NCI-H2196 treated with DMSO at 0.1 percent for 48 hours (cell line): ENCODE results near the gene PRDM1.

Source experiments
- DNase-seq: peaks from one replicate; lab custom pipeline; 2025; ENCODE audit not compliant: unreplicated experiment; lab: John Stamatoyannopoulos, UW

The PRDM1 gene

DNA sequence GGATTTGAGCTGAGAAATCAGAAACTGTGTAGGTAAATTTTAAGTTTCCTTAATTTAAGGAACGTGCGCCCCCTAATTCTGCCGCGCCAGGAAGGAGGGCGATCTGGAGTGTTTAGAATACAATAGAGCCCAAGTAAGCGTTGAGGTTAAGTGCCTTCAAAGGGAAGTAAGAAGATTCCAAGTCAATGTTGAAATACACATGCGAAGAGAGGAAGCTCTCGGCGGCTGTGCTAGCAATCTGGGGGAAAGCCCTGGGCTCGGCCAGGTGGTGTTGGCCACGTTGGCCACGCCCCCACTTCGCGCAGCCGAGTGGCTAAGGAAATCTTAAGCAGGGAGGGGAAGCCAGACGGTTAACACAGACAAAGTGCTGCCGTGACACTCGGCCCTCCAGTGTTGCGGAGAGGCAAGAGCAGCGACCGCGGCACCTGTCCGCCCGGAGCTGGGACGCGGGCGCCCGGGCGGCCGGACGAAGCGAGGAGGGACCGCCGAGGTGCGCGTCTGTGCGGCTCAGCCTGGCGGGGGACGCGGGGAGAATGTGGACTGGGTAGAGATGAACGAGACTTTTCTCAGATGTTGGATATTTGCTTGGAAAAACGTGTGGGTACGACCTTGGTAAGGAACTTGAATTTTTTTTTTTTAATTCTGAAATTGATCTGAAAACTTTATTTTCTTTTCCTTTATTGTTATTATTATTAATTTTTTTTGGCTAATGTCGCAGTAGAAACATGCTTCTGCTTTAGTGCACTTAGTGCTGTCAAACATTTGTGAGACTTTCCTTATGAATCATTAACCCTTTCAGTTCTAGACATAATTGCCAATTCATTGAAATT lies at the start of gene PRDM1:
Gene PRDM1, plus strand, starts transcription at position 353 of the 830 bp plus-strand sequence. Its CDS starts 218 bp downstream, at position 571.
- DNase-seq = peak; percentile 8

DNA sequence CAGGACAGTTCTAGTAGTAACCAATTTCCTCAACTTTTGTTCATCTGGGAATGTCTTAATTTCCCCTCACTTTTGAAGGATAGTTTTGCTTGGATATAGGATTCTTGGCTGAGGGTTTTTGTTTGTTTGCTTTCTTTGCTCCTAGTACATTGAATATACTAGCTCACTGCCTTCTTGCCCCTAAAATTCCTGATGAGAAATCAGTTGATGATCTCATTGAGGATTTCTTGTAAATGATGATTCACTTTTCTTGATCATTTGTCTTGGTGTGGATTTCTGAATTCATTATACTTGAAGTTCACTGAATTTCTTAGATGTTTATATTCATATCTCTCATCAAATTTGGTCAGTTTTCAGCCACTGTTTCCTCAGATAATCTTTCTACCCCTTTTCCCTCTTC lies 49.1 kb upstream of the PRDM1 start:
- no peak for DNase-seq

DNA sequence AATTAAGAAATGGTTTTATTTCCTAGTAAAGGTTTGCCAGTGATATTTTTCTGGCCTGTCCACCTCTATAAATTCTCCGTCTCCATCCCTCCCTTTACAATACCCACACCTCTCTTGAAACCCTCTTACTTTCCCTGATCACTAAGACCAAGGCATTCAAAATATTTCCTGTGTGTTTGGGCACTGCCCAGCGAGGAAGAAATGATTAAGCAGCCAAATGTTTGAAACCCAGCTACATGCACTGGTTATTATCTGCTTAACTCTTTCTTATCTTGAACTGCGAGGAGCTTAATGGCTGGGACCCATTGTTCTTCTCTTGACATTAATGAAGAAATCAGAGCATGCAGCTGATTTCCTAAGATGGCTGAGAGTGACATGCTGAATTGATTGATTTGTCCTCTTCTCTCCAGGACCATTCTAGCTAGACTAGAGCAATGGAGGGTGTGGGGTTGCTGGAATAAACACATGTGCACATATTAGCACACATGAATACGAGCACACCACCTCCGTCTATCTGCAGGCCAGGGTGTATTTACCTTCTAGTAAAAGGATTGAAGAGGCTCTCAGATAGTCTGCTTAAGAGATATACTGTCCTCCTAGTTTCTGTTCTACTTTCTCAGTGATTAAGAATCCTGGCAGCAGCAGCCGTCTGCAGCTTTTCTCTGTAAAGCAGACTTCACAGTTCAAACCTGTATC lies 46.1 kb upstream of the PRDM1 start:
- DNase-seq = no peak

DNA sequence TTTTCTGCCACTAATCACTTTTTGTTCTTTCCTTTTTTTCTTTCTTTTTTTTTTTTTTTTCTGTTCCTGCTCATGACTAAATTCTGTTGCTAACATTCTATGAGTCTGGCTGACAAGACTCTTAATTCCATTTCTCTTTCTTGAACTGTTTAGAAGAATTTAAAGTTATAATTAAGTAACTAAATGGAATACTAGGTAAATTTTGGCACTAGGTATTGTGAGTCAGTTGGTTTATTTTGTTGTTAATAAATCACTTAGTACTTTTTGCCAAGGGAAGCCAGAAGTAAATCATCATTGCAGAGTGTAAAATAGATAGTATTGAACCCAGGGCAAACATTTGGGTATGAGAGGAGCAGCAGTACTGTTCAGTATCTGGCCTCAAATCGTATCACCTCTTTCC lies 42.0 kb upstream of the PRDM1 start:
- DNase-seq = no peak

DNA sequence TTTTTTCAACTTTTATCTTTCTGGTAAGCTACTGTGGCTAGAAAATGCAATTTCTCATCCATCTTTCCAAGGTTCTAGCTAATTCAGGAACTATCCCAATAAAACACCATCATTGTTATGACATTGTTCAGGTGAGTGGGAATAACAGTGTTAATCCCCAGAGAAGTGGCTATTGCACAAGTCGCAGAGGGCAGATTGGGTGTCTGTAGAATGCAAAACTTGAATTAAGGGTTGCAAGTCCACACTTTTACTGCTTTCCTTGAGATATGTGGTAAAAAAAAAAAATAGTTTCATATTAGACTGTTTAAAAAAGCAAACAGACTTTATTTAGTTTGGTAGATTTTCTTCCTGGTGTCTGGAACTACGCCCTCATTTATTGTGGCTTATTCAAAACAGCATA lies 41.1 kb upstream of the PRDM1 start:
- no peak for DNase-seq

DNA sequence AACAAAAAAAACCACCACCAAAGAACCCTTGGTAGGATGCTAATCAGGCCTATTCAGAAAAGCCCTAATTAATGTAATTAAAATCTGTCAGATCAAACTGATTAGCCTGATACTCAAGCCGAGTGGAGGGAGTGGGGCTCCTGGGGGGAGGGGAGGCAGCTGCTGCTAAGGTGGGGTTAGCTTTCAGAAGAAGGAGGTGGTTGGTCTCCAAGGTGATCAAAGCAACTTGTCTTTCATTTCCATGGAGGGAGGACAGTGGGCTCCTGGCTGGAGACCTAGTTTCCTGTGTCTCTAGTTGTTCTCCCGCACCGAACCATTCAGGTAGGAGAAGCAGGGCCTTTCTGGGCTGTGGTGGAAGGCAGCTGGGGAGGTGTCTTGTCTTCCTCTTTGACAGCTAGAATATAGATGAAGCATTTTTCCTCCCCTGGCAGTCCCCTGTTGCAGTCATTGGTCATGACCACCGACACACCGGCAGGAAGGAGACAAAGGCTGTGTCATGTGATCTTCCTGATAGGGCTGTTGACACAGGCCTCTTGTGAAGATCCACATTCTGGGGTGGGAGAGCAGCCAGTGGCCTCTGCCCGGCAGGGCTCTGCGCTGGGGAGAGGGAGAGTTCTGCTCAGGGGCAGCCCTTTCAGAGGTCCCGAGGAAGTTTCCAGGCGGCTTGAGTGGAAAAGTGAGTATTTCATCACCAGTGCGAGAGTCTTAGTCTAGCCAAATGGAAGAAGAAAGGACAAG lies 39.9 kb upstream of the PRDM1 start:
- DNase-seq = no peak

DNA sequence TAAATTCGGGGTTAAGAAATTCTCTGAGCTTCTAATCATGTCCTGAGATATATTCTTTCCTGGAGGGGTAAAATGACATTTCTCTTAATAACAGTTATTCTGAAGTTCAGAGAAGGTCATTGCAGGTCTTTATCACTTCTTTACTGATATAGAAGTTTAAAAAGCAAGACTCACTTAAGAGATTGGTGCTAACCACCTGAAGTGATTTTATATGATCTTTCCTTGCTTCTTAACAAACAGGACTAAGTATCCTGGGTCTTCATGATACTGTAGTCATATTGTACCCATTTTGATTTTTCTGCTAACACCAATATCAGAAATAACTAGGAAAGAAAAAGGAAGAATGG lies 39.3 kb upstream of the PRDM1 start:
- no peak for DNase-seq

DNA sequence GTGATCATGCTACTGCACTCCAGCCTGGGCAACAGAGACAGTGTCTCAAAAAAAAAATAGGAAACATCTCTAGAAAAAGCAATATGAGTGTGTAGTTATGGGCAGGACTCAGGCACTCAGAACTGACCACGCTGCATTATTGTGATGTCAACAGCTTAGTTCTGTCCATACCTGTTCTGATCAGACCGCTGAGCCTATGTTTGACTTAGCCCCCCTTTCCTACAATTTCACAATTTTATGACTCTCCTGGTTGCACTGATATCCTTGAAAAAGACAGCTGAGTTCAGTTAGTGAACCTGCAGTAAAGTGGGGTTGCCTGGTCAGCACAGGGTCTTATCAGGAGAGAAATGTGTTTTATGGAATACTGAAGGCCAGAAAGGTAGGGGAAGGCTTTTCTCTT lies 37.8 kb upstream of the PRDM1 start:
- no peak for DNase-seq

DNA sequence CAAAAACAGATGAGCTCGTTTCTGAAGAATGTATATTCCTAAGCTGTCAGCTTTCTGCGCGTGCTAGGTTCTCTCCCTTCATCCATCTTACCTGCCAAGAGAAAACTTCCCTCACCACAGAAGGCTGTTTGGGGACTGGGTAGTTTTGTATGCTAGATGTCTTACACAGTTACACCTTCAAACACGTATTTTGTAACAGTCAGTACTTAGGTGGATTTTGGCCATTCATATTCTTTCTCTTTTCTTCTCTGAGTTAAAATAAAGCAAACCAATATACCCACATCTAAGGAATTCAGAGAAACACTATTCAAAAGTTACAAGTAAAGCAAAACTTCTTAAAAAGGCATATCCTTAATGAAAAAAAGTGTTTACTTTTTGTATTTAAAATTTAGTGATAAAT lies 35.6 kb upstream of the PRDM1 start:
- no peak for DNase-seq

DNA sequence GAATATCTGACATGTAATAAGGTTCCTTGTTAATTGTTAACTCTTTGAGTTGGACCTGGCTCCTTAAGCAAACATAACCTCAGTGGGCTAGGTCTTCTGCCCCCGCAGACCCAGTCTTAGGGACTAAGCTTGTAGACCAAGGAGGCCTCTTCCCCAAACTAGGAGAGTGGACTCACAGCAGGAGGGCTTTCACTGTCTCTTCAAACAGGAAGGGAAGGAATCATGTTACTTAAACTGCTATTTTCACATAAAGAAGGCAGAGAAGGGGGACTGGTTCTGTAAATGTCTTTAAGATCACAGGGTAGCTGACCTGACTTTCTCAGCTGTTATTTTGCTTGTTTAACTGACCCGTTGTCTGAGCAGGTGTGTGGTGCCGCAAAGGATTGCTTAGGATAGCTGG lies 34.9 kb upstream of the PRDM1 start:
- DNase-seq = no peak

DNA sequence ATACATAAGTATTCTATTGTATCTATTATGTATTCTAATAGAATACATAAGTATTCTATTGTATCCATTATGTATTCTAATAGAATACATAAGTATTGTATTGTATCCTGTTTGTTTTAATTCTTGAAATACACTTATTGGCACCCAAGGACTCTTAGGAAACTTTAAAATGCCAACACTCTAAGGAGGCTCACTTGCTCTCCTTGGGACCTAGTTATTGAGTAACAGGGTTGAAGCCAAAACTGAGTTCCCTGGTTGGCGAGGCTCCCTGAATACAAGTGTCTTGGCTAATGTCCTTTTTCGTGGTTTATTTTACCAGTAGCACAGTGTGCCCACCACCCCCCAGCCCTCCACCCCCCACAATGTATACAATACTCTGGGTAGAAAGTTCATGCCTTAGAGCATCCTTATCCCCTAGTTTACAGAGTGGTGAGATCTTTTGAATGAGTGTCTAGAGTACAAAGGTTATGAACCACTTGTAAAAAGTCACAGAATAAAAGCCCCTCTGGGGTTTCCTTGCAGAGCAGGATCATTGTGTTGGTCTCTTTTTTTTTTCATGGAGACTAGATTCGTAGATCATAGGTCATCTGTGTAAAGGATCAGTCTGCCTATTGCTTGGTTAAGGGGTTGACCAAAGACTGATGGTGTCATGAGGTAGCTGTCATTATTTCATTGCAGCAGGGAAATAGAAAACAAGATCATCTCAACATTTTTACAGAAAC lies 32.5 kb upstream of the PRDM1 start:
- no peak for DNase-seq

DNA sequence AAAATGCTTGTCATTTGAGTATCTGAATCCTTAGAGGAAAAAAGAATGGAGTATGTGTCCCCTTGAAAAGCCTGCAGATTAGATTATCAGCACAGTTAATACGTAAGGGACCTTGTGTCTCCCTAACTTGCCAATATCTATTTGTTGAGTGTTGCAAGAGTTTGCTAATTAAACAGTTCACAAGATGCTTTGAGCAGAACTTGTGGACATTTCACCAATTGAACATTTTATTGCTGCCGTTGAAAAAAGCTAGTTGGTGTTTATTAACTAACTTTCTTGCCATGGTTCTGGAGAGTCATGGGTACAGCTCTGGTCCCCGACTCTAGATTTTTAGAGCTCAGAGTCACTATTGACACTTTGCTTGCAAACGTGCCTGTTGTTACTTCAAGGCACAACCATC lies 30.6 kb upstream of the PRDM1 start:
- DNase-seq = no peak

DNA sequence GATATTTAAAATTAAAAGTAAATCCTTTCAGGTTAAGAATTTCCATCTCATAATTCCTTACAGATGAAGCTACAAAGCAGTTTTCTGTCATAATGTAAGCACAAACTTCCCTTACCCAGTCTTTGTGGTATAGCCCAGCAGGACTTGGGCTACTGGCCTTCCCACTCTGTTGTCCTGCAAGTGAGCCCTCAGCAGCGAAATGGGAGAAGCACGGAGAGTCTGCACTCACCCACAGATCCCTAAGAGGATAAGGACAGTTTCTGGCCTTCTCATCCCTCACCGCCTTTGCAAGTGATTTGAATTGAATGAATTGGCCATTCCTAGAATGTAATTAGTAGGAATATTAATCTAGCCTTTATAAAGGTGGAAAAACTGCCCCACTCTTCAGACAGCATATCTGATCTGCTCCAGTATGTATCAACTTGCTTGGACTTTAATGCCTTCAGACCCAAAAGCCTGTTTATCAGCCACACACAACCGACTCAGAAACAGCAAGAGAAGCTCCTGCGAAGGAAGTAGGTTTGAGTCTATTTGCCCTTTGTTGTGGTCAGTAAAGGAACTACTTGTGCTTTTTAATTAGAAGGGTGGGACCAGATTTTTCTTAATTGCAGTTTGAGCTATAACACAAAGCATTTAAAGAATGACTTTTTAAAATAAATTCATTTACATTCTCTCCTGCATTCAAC lies 29.9 kb upstream of the PRDM1 start:
- no peak for DNase-seq

DNA sequence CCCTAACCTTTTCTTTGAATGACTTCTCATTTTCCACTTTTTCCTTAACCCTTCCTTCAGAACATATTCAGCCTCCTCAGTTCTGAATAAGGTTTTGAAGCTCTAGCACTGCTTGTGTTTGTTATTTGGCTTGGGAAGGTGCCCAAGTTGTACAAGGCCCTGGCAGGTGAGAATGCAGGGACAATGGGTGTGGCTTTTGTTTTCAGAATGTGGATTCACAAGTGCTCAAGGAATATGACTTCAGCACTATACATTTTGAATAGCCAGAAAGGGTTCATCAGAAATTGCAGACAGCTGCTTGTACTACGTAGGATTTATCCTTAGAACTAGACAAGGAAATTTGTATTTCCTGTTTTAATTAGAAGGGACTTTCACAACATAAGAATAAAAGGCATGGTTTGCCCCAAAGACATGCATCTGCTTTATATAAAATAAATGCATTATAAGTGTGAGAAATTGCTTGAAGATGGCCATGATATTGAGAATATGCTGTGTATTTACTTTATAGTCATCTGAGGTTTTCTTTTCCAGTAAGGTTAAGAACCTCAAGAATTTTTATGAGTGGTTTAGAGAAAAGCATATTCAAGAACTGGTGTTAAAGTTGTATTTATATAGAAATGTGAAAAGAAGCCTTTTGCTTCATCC lies 29.3 kb upstream of the PRDM1 start:
- no peak for DNase-seq

DNA sequence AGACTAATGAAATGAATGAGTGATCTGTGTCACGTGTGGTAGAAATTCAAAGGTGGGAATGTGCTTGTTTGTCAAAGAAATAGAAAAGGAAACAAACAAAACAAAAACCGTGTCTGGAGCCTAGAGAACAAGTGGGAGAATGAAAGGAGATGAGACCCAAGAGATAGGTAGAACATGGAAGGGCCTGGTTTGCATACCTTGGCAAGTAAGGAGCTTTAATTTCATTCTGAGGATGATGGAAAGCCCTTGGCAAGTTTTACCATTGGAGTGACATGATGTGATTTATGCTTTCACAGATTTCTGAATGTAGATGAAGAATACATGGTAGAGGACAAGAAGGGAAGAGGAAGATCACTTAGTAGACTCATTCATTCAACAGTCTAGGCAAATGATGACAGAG lies 26.8 kb upstream of the PRDM1 start:
- no peak for DNase-seq

DNA sequence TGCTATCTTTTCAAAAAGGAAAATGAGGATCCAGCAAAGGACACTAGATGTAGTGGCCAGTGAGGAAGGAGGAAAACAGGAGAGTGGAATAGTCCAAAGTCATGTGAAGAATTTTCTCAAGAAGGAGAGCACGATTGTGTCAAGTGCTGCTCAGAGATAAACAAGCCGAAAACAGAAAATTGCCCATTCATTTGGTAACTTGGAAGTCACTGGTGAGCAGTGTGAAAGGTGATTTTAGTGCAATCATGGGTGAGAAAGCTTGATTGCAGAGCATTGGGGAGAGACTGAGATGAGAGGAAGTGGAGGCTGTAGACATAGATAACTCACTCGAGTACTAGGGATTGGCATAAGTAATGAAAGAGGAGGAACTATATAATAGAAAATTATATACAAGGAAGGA lies 26.0 kb upstream of the PRDM1 start:
- no peak for DNase-seq

DNA sequence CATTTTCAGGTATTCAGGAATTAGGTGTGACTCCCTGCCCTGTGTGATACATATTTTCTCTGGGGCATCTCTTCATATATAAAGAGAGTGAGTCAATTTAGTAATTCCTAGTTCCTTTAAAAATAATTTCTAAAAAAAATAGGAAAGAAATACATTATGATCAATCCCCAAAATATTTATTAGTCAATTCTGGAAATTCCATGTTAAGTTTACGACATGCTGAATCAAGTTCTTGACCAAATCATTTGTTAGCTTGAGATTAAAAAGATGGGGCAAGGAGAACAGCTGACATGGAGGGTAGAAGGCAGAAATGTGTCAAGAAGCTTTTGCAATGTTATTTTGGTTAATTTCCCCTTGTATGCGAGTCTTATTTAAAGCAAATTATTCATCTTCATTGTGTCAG lies 22.7 kb upstream of the PRDM1 start:
- DNase-seq = no peak

DNA sequence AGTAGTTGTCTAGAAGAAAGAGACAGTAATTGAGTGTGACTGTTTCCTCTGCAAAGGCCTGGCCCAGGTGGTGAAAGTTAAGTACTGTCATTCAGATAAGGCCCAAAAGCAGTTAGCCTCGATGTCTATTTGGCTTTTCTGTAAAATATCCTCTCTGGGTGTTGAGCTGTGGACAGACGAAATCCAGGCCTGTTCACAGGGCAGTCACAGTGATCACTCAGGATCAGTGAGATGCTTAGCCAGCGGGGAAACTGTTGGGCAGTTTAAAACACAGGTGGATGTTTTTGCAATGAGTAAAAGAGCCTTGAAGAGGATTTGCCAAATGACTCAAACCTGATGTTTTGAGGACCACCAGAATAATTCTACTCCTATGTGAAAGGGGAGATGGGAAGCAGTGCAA lies 22.0 kb upstream of the PRDM1 start:
- no peak for DNase-seq

DNA sequence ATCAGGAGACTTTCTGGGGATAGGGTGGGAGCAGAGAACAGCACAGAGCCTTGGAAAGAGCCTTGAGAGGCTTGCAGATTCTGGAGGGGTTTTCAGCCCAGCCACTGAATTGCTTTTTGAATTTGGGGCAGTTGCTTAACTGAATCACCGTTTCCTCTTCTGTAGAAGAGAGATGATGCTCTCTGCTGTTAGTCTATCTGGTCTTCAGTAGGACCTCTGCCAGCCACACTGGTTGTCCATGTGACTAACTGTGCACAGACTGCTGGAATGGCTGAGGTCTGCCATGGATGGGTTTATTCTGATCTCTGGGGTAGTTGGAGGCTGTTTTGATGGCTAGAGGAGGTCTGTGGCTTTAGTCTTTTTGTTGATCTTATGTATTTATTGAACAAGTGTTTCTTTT lies 21.4 kb upstream of the PRDM1 start:
- DNase-seq = no peak

DNA sequence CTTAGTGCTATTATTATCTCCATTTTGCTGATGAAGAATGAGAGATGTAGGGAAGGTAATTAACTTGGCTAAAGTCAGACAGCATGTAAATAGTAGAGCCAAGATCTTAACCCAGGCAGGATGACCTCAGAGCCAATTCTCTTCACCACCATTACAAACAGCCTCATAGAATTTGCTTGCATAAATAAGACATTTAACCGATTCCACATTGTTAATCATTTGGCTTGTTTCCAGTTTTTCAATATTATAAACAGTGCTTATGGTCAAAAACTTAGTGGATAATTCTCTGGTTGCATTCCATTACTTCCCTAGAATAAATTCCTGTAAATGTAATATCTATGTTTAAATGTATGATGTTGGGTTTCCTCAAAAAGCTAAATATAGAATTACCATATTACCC lies 19.1 kb upstream of the PRDM1 start:
- DNase-seq = no peak
